Fibroblast of peridontal ligament (primary cell): ENCODE data around the gene KIF26A.

Experiments
- DNase-seq: peaks from one replicate; pipeline ENCODE4 v3.0.0-alpha.2; 2010; ENCODE audit errors: extremely low read depth

Gene KIF26A

DNA sequence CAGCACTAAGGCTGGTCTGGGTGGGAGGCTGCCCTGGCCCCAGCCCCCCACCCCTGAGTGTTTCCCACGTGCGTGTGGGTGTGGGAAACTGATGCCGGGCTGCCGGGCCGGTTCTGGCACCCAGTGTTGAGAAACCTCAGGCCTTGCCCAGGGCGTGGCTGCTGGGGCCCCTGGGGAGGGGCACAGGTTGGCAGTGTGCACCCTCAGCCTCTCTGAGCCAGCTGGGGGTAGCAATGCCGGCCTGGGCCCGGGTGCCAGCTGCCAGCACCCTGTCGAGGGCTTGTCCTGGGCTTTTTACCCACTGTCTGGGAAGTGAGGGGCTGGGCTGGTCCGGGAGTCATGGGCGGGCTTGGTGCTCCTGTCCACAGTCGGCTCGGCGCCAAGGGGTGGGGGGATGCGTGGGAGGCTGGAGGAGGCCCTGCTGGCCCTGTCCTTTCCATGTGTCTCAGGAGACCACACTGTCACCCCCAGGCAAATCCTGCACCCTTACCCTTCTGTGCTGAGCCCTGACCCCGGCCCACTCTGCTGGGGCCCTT, 37.2 kb upstream of the KIF26A start:
- no peak for DNase-seq

DNA sequence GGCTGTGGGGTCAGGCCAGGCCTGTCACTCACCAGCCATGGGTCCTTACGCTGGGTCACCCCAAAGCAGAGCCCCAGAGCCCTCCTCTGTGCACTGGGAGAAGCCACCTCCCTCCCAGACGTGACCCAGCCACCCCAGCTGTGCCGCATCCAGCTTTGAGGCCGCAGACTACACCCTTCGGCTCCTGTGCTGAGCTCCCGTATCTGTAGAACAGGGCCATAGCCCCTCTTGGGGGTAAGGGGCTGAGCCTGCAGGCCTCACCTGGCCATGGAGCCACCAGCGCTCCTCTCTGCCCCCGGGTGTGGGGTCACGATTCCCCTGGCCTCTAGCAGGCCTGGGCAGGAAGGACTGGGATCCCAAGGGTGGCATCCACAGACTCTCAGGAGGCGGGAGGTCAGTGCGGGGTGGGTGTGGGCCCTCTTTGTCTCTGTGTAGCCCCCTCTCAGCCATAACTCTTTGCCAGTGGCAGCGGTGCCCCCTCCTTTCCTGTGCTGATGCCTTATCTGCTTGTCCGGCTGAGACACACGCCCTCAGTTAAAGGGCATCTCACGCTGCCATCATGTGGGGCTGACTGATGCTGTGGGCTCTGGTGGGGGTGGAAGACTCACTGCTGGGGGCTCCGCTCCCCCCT, 36.6 kb upstream of the KIF26A start:
- no peak for DNase-seq

DNA sequence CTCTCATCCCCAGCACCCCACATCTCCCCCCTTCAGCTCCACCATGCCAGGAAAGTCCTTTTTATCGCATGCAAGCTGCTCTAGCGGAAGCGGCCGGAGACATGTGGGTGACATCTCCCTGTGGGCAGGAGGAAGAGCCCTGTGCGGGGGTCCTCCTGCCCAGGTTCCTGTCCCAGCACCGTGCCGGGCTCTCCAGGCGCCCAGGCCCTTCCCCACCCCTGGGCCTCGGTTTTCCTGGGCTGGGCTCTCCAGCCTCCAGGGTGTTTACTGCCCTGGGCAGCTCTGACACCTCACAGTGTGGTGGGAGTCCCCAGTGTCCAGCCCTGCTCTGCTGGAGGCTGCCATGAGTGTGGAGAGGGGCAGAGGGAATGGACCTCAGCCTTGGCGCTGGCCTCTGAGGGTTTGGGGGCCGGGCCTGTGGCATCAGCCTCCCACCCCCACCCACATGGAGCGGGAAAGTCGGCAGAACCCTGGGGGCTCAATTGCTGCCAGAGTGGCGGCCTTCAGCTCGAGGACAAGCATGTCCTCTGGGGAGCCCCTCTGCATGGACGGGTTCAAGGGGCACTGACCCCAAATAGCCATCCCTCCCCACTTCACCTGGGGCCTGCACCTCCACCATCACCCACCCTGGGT, 36.0 kb upstream of the KIF26A start:
- DNase-seq: no peak

DNA sequence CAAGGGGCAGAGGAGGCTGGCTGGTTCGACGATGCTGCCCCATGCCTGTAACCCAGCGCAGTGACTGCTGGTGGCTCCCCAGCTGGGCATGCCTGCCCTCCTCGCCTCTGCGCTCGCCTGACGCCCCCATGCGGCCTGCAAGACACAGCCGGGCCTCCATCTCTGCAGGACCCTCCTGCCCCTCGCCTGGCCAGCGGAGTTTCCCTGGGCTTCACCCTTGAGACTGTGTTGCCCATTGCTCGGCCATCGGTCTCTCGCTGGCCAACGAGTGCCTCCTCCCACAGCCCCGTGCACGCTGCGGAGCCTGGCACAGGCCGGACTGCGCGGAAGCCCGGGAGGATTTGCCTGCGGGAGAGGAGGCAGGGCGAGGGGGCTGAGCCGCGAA, 35.3 kb upstream of the KIF26A start:
- no peak for DNase-seq

DNA sequence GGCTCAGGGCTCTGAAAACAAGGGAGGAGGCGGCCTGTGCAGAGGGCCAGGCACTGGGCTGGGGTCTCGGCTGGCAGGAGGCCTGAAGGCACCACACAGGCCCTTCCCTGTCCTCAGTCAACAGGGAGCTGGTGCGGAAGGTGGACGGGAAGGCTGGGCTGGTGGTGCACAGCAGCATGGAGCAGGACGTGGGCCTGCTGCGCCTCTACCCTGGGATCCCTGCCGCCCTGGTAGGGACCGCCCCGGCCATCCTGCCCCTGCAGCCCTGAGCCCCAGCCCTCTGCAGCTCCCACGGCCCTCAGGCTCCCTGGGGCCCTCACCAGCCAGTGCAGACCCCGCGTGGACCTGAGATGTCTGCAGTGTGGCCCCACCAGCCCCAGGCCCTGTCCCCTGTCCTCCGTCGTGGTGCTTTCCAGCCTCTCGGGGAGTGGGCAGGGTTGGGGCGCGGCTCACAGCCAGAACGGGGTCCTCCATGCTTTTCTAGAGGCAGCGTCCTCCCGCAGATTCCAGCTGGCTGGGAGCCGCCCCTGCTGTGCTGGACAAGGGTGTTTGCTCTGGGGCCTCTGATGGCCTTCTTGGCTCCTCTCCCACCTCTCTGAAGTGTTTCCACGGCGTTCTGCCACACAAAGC, 34.8 kb upstream of the KIF26A start:
- DNase-seq: no peak

DNA sequence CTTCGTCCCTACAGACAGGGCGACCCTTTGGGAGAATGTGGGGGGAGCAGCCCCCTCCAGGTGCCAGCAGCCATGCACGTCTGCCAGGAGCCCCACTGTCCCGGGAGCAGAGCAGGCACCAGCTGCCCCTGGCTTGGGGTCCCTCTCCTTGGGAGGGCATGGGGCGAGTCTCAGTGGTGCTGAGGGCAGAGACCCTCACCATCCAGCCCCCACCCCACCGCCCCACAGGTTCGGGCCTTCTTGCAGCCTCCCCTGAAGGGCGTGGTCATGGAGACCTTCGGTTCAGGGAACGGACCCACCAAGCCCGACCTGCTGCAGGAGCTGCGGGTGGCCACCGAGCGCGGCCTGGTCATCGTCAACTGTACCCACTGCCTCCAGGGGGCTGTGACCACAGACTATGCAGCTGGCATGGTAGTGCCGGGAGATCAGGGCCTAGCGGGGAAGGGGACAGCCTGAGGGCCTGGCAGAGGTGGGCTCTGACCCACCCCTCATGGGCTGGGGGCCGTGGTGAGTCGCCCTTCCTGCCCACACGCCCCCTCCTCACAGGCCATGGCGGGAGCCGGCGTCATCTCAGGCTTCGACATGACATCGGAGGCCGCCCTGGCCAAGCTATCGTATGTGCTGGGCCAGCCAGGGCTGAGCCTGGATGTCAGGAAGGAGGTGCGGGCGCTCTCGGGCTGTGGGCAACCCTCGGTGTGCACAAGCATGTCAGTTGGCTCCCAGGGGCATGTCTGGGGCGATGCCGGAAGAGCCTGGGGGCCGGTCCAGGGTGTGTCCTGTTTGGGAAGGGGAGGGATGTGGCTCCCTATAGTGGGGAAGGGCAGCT, 34.1 kb upstream of the KIF26A start:
- DNase-seq: no peak

DNA sequence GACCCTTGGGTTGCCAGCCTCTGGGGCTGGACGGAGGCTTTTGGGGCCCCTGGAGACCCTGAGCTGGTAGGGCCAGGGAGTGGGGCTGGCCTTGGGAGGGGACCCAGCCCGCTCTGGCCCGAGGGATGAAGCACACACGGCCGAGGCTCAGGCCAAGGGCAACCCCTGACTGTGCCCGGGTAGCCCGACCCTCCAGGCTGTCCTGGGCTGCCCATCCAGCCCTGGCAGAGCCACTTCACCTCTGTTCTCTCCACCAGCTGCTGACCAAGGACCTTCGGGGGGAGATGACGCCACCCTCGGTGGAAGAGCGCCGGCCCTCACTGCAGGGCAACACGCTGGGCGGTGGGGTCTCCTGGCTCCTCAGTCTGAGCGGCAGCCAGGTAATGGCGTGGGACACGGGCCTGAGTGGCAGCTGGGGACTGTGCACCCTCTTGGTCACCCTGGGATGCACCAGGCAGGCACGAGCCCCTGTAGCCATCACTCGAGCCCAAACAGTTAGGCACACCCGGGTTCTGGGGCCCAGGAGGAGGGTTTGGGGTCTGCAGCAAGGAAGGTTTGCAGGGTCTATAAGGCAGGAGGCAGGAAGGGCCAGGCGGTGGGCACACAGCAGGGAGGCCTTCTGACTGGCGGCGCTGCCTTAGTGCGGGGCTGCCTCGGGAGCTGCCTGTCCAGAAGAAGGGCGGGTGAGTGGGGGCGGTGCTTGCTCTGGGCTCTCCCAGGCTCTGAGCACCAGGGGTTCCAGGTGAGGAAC, 33.1 kb upstream of the KIF26A start:
- DNase-seq: no peak

DNA sequence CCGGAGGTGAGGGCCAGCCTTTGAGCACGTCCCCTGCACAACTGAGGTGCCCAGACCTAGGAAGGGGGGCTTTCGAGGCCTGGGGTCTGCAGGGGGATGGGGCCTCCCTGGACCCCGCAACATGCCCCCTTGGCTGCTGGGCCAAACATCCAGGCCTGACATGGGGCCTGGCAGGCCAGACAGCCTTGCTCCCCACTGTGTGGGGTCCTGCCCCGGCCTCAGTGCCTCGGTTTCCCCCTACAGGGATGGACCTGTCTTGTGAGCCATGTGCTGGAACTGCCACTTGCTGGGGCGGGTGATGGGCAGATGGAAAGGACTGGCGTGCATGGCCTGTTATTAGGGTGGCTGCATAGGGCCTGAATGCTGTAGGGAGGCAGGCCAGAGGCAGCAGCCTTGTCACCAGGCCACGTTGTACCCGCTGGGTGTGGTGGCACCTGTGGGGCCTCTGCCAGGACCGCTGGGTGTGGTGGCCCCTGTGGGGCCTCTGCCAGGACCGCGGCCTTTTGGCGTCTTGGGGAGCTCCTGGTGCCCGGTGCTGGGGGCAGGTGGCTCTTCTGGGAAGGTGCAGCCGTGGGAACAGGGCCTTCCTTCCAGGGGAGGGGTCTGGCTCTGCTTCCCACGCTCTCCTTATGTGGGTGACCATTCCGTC, 32.4 kb upstream of the KIF26A start:
- DNase-seq: no peak

DNA sequence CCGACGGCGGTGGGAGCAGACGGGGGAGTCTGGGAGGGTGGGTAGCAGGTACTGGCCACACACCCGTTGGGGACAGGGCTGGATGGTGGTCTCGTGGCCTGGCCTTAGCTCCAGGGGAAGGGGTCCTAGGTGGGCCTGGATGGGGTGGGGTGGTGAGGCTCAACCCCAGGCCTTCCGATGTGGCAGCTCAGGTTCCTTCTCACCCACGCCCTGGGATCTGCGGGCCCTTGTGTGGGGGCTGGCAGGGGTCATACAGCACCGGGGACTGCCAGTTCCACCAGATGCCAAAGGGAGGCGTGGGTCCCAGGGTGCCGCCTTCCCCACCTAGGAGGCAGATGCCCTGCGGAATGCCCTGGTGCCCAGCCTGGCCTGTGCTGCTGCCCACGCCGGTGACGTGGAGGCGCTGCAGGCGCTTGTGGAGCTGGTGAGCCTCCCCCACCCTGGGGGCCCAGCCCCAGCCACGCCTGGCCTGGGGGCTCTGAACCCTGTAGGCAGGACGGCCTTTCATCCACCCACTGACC, 31.9 kb upstream of the KIF26A start:
- no peak for DNase-seq

DNA sequence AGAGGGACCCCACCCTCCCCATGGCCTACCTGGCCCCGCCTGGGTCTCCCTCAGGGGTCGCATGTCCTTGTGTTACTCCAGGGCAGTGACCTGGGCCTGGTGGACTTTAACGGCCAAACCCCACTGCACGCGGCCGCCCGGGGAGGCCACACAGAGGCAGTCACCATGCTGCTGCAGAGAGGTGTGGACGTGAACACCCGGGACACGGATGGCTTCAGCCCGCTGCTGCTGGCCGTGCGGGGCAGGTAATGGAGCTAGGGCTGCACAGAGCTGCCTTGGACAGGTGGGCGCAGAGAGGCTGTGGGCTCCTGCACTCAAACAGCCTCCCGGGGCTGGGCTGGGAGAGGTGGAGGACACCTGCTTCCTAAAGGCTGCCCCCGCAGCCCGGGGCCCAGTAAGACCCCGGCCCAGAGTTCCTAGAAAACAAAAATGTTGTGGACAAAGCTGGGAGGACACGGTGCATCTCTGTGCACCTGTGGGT, 31.2 kb upstream of the KIF26A start:
- no peak for DNase-seq

DNA sequence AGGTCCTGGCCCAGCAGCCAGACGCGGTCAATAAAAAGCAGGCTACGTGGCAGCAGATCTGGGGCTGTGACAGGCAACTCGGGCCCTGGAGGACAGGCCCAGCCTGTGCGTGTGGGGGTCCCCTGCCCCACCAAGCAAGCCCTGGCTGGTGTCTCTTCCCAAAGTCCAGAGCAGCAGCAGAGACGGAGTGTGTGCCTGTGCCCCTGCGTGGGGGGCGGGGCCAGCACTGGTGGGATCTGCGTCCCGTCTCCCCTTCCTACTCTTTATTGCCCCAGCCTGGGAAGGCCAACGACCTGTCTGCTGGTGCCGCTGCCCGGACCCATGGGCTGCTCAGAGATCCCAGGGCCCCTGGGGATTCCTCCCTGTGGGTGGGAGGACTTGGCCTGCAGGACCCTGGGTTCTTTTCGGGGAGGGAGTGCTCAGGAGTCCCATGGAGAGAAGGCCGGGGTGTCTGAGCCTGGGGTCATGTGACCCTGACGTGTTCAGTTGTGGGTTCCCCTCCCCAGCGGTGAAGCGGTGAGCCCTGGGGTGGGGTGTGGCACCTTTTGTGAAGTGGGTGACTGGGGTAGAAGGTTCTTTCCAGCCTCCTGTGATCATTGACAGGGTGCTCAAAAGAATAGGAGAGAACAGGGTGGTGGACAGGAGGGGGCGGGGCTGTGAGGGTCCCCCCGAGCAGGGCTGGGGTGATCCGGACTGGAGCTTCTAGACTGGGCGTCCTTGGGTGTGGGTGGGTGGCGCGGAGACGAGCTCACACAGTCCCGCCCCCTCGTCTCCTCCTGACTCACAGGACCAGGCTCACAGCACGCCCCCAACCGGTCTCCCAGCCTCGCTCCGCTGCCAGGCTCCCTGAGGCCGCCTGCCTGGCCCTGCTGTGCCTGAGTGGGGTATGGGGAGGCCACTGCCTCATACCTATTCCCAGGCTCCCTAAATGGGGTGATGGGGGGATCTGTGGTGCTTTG, 30.5 kb upstream of the KIF26A start:
- DNase-seq: no peak

DNA sequence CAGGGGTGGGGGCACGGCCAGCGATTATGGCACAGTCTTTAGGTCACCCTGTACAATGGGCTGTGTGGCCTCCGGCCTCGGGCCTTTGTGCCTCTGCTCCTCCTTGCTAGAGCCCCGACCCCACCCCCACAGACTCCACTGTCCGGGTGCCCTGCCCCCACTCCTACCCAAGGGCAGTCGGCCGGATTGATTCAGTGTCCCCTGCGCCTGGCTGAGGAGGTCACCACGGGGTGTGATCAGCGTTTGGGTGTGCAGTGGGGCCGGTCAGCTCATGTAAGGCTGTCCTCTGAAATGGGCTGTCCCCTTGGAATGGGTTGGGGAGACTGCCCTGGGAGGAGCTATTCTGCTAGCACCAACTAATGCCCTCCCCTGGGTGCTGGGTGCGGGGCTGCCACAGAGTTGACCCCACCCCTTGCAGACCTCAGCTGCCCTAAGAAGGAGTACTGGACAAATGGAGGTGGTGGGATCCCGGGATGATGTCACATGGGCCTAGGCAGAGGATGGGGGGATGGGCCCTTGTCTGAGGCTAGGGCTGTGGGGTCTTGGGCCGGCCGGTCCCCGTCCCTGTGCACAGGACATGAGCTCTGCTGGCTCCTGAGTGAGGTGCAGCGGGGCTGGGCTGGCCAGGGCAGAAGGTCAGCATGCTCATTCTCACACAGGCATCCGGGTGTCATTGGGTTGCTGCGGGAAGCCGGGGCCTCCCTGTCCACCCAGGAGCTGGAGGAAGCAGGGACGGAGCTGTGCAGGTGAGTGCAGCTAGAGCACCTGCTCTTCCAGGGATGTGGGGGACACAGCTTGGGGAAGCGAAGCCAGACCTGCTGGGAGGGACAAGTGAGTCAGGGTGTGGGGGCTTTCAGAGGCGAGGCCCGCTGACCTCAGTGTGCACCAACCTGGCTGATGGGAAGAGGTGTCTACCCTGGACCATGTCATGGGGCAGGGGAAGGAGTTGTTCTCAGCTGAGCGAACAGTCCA, 29.5 kb upstream of the KIF26A start:
- no peak for DNase-seq

DNA sequence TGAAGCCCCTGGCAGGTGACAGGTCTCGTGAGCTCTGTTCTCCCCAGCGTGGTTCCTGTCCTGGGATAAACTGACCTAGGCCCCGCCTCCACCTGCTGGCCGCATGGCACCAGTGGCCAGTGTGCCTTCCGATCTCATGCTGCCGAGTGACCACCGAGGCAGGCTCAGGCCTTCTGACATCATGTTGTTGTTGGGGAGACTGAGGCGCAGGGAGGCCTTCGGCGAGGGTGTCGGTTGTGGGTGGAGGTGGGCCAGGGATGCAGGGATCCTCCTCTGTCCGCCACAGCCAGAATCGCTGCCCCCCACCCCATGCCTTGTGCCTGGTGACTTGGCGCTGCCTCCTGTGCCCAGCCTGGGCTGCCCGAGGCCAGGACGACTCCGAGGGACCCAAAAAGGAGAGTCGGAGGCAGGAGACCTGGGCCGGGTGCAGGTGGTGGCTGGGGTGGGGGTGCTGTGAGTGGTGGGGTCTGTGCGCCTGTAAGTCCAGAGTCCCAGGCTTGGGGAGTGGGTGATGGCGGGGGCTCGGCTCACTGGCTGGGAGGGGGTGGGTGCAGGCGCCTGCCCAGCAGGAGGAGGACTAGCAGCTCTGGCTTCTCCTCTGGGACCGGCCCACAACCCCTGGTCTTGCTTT, 28.5 kb upstream of the KIF26A start:
- DNase-seq: no peak

DNA sequence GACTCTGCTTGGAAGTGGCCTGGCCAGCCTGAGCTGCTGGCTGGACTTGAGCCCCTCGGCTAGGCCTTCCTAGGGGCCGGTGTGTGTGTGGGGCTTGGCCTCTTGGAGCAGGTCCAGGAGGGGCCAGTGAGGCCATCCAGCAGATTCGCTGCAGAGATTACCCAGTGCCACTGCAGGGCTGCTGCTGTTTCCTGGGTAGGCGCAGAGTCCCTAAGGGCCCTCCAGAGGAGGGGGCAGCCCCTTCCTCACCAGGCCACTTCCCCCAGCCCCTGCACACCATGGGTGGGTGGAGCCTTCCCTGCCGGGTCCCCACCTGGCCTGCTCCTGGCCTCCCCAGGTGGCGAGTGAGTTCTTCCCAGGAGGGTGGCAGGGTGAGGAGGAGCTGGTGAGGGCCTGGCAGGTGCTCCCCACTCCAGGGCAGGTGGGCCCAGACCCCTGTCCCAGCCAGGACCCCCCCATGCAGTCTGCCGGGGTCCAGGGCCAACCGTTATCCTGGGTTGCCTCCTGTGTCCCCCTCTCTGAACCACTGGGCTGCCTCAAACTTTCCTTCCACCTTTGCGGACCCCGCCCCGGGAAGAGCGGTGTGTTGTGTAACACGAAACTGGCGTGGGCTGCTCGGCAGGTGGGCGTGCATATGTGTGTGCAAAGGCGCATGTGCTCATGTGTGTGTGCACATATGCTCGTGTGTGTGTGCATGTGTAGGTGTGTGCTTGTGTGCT, 27.7 kb upstream of the KIF26A start:
- no peak for DNase-seq

DNA sequence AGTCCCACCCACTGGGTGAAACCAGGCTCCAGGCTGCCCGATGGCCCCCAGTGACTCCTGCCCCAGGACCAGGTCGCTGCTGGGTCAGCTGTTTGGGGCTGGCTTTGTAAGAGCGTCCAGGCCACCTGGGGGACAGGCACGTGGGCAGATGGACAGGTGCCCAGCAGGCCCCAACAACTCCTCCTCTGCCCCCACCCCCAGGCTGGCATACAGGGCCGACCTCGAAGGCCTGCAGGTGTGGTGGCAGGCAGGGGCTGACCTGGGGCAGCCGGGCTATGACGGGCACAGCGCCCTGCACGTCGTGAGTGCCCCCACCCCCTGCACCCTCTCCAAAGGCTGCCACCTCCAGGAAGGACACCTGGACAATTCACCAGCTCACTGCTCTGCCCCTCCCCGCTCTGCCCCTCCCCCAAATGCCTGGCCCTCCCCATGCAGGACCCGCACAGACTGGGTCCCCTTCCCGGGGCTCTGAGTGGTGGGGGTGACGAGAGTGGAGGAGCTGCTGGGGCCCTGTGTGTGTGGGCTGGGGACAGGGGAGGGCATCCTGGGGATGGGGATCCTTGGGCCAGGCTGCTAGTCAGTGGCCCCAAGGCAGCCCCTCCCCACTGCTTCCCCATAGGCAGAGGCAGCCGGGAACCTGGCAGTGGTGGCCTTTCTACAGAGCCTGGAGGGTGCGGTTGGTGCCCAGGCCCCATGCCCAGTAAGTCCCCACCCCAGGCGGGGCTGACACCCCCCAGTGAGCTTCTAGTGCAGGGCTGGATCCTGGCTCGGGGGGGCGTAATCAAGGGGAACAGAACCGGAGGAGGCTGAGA, 26.9 kb upstream of the KIF26A start:
- DNase-seq: no peak

DNA sequence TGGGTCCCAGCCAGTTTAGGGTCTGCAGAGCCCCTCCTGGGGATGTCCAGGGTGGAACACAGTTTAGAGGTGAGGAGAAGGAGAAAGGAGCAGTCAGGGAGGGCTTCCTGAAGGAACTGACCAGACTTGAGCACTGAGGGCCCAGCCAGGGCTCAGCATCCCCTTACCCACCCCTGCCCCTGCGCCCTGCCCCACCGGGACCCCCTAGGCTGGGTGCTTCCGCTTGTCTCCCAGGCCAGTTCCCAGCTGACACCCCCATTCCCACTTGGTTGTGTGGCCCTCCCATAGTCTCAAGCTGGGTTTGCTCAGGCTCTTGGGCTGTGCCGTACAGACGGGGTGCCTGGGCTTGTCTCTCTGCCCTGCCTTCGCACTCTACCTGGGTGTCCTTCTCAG, 26.3 kb upstream of the KIF26A start:
- DNase-seq: no peak
